NCI-H460 (cell line): ENCODE data around the gene EXOC2. TPM values are rescaled to one million over a fixed set of nuclear protein-coding genes. Genes with fewer than 3 reads are reported as not detected.

ENCODE experiments used
- DNase-seq: peaks from one replicate; pipeline ENCODE4 v3.0.0-alpha.2; 2016; ENCODE audit warnings: low read depth; ENCODE audit errors: extremely low read depth
- total RNA-seq: library from RNA; depleted of rRNA; stranded (reverse); fragments of >200 nt; shearing (Covaris generic); gene quantifications from 2 replicates; pipeline ENCODE4 v1.2.3, GENCODE V29; 2014

Gene EXOC2
- total RNA-seq, 1 experiment from 2014 or later: 28.8 TPM

DNA sequence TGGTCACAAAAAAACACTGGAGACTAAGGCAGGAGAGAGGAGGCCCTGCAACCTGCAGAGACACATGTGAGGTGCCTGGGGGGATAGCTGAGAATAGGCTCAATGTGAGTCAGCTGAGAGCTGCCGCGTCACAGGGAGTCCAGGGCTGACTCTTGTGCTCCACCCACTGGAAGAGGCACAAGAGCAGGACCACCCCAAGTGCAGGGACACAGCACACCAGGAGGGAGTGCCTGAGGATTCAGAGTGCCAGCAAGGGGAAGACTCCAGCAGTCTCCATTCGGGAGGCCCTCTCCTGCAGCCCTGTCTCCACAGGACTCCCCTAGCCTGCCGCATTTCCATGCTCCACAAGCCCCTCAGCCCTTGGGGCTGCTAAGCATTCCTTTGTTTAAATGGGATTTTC is 141.5 kb downstream of the EXOC2 start:
- DNase-seq: no peak

- no peak for DNase-seq
These were observed 143.0 kb downstream of the EXOC2 start for GRCh38 chr6:549906-550305.

DNA sequence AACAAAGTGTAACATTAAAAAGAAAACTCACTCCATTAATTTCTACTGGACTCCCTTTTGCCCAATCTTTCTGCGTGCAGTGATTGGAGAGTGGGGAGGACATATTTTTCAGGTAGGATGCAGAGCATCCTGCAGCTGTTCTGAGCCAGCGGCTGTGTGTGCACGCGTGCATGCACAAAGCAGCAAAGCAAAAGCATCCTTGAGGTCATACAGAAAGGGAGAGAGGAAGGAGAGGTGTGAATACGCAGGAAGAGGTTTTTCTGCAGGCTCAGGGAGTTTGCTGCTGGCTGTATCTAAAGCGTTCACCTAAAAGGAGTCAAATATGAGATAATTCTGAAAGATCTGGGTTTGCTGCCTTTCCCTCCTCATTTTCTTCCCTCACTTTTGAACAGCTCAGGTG is 144.4 kb downstream of the EXOC2 start:
- DNase-seq: no peak

- DNase-seq: no peak
These were observed 144.8 kb downstream of the EXOC2 start for GRCh38 chr6:548091-548490.

- no peak for DNase-seq
These were observed 152.4 kb downstream of the EXOC2 start for GRCh38 chr6:540490-540889.

DNA sequence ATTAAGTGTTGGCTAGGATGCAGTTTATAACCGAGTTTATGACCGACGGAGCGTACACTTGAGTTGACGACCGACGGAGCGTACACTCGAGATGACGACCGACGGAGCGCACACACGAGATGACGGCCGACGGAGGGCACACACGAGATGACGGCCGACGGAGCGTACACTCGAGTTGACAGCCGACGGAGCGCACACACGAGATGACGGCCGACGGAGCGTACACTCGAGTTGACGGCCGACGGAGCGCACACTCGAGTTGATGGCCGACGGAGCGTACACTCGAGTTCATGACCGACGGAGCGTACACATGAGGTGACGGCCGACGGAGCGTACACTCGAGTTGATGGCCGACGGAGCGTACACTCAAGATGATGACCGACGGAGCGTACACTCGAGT is 155.8 kb downstream of the EXOC2 start:
- no peak for DNase-seq

DNA sequence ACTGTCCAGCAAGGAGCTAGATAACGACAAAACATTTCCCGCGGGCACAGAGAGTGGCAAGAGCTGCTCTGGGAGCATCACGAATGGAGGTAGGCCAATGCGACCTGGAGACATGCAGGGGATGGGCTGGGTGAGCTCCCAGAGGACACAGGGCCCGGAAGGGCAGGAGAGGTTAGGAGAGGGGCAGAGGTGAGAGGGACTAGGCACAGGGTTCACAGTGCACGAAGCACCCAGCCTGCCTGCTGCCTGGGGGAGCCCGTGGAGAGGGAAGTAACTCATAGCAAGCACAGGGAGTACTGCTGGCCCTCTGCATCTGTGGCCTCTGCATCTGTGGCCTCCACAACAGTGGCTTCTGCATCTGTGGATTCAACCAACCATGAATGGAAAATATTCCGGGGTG is 162.5 kb downstream of the EXOC2 start:
- no peak for DNase-seq

GRCh38 chr6:528989-529388 is 163.9 kb downstream of the EXOC2 start:
- no peak for DNase-seq

DNA sequence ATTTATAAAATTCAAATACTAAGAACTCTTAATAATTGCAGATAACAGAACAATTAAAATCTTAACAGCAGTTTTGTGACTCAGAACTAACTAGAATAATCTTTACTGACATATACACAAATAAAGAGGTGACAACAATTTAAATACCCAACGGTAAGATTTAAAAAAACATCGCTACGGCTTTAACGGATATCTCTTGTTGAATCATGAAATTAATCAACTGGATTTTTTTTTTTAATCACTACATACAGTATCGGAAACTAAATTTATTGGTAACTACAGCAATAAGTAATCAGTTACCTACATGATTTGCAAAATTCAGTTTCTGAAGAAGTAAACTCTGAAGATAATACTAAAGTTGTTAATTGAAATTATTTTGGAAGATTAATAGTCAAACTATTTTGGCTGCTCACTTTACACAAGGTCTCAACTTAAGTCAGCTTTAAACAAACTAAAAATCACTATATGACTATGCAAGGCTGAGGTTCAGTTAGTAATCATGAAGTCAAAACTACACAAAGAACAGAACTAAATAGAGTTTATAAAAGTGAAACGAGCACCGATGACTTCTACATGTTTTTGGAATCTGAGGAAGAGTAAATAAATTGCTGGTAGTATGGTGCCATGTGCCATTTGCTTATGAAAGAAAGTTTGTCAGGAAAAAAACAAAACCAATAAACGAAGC is 164.8 kb downstream of the EXOC2 start:
- DNase-seq: no peak

- no peak for DNase-seq
These were observed 168.1 kb downstream of the EXOC2 start for GRCh38 chr6:524803-525202.

- DNase-seq: no peak
These were observed 172.1 kb downstream of the EXOC2 start for GRCh38 chr6:520820-521219.

- no peak for DNase-seq
These were observed 174.7 kb downstream of the EXOC2 start for GRCh38 chr6:518218-518617.

DNA sequence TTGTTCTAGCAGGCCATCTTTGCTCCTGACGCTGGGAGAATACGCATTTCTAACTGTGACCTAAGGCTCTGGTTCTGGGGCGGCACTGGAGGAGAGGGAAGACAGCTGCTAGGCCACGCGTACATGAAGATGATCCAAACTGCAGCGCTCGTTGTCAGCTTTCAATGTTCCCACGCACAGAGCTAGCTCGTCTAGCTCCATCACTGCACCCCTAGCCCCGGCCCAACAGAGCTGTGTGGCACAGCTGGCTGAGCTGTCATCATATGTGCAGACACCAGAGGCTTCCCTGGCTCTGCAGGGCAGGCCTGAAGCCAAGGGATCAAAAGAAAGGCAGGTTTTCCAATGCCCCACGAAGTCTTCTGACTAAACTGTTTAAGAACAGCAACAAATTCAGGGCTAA is 176.7 kb downstream of the EXOC2 start:
- DNase-seq: no peak

- no peak for DNase-seq
These were observed 177.7 kb downstream of the EXOC2 start for GRCh38 chr6:515267-515666.

GRCh38 chr6:514396-514978 is 178.5 kb downstream of the EXOC2 start:
- no peak for DNase-seq

- no peak for DNase-seq
These were observed 179.0 kb downstream of the EXOC2 start for GRCh38 chr6:513961-514360.

- DNase-seq: no peak
These were observed 179.9 kb downstream of the EXOC2 start for GRCh38 chr6:513058-513457.

GRCh38 chr6:511488-512137 is 181.3 kb downstream of the EXOC2 start:
- no peak for DNase-seq

- no peak for DNase-seq
These were observed 183.3 kb downstream of the EXOC2 start for GRCh38 chr6:509676-510075.

DNA sequence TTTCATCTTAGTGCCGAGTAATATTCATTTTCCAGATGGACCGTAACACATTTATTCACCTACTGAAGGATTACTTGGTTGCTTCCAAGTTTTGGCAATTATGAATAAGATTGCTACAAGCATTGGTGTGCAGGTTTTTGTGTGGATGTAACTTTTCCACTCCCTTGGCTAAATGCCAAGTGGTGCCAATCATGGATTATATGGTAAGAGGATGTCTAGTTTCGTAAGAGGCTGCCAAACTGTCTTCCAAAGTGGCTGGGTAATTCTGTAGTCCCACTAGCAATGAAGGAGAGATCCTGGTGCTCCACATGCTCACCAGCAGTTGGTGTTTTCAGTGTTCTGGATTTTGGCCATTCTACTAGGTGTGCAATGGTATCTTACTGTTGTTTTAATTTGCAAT is 184.3 kb downstream of the EXOC2 start:
- DNase-seq: no peak

- no peak for DNase-seq
These were observed 184.9 kb downstream of the EXOC2 start for GRCh38 chr6:508006-508405.

DNA sequence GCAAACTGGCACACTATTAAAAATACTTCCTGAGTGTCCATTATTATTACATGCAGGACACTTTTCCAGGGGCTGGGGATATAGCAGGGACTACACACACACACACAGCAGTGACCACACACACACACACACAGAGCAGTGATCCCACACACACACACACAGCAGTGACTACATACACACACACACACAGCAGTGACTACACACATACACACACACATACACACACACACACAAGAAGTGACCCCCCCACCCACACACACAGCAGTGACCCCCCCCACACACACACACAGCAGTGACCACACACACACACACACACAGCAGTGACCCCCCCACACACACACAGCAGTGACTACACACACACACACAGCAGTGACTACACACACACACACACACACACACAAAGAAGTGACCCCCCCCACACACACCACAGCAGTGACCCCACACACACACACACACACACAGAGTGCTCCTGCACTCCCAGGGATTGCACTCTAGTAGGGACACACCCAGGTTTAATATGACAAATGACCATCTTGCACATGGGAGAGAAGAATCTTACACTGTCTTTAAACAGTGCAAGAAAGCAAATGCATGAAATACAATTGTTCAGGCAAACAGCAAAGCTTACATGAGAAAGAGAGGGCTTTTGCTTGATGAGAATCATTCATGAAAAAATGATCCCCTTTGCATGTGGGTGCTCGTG is 185.9 kb downstream of the EXOC2 start:
- DNase-seq: no peak
